ENCODE measurements around the gene NRCAM.

DNA sequence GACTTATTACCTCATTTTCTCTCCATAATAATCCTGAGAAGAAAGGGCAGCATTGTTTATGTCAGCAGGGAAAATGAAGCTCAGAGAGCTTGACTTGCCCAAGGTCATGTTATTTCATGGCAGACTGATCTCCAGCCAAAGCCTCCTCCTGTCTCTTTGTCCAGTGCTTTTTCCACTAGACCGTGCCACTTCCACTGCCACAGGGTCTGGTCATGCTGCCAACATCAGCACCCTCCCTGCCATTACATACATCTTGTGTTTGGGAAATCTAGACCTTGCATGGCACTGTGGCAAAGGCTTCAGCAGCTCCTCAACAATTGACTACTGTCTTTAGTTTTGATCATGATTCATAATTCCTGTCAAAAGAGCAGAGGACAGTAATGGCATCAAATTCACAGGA lies 25.1 kb downstream of the NRCAM start:
- TF ChIP-seq, protein P1, sequence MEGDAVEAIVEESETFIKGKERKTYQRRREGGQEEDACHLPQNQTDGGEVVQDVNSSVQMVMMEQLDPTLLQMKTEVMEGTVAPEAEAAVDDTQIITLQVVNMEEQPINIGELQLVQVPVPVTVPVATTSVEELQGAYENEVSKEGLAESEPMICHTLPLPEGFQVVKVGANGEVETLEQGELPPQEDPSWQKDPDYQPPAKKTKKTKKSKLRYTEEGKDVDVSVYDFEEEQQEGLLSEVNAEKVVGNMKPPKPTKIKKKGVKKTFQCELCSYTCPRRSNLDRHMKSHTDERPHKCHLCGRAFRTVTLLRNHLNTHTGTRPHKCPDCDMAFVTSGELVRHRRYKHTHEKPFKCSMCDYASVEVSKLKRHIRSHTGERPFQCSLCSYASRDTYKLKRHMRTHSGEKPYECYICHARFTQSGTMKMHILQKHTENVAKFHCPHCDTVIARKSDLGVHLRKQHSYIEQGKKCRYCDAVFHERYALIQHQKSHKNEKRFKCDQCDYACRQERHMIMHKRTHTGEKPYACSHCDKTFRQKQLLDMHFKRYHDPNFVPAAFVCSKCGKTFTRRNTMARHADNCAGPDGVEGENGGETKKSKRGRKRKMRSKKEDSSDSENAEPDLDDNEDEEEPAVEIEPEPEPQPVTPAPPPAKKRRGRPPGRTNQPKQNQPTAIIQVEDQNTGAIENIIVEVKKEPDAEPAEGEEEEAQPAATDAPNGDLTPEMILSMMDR (IDR thresholded peaks at IDR 0.05), result no peak
- no peak for TF ChIP-seq POLR2AphosphoS5 (IDR thresholded peaks at IDR 0.05)
- TF ChIP-seq POLR2A (IDR thresholded peaks at IDR 0.05), result no peak

Measured in sigmoid colon (tissue), 4 donors.